GM15510 (cell line): Measurements from ENCODE around the gene TACC2.

Experiments used
- POLR2A ChIP-seq: IDR thresholded peaks from 3 replicates; pipeline ENCODE4 v1.6.1; 2011; ENCODE audit warnings: borderline replicate concordance; ENCODE audit not compliant: insufficient read length; ENCODE audit errors: extremely low read depth

TACC2 gene

GRCh38 chr10:122246830-122247520 is 258.0 kb downstream of the TACC2 start:
- no peak for TF ChIP-seq POLR2A

- no peak for TF ChIP-seq POLR2A
Observed at GRCh38 chr10:122248356-122249302, 259.7 kb downstream of the TACC2 start.

GRCh38 chr10:122249303-122249850 is 260.4 kb downstream of the TACC2 start:
- TF ChIP-seq POLR2A: no peak

GRCh38 chr10:122249991-122250750 is 261.2 kb downstream of the TACC2 start:
- no peak for TF ChIP-seq POLR2A

GRCh38 chr10:122251459-122252255 is 262.7 kb downstream of the TACC2 start:
- no peak for TF ChIP-seq POLR2A

GRCh38 chr10:122252805-122253204 is 263.8 kb downstream of the TACC2 start:
- TF ChIP-seq POLR2A: no peak

- TF ChIP-seq POLR2A: no peak
Observed at GRCh38 chr10:122253605-122254004, 264.6 kb downstream of the TACC2 start.

- no peak for TF ChIP-seq POLR2A
Observed at GRCh38 chr10:122254831-122255230, 265.9 kb downstream of the TACC2 start.

- TF ChIP-seq POLR2A: no peak
Observed at GRCh38 chr10:122255509-122256301, 266.7 kb downstream of the TACC2 start.

GRCh38 chr10:122257041-122257440 is 268.1 kb downstream of the TACC2 start:
- TF ChIP-seq POLR2A: no peak

GRCh38 chr10:122258136-122259074 is 269.4 kb downstream of the TACC2 start:
- TF ChIP-seq POLR2A: no peak

- no peak for TF ChIP-seq POLR2A
Observed at GRCh38 chr10:122259075-122259466, 270.1 kb downstream of the TACC2 start.
